ENCODE data around the gene ZWILCH.
A peak's percentile ranks its signal among the peaks of the same experiment; 100 is the strongest.

The ZWILCH gene

GRCh38 chr15:66565741-66566144 is 60.6 kb downstream of the ZWILCH start, which contains the start of gene LCTL:
Gene LCTL (minus strand): TSS chr15:66565998. CDS start chr15:66565365, 633 bp downstream.
- no peak within 1 kb of the TSS for H3K27ac ChIP-seq
- H3K4me3 ChIP-seq (ENCODE audit: low read depth, low read length), result no peak within 1 kb of the TSS
- H3K36me3 ChIP-seq, result no peaks in the 10 kb centered on the region
- H3K9me3 ChIP-seq (ENCODE audit: severe bottlenecking), result no peaks in the 10 kb centered on the region
- DNase-seq, result no peak
- no peak for TF ChIP-seq CTCF (IDR thresholded peaks at IDR 0.05; ENCODE audit: low read depth, low read length)
- H3K27me3 ChIP-seq (ENCODE audit: insufficient read depth, low read depth, severe bottlenecking), result no peaks in the 10 kb centered on the region

- no peak overlapping the region for H3K4me3 ChIP-seq (ENCODE audit: low read depth, low read length)
- no peak overlapping the region for H3K27ac ChIP-seq
Measured at GRCh38 chr15:66566963-66567531, 61.9 kb downstream of the ZWILCH start.

GRCh38 chr15:66567897-66568296 is 62.8 kb downstream of the ZWILCH start:
- no peak for DNase-seq
- no peak for TF ChIP-seq CTCF (IDR thresholded peaks at IDR 0.05; ENCODE audit: low read depth, low read length)
- Histone ChIP-seq H3K27ac (no peak overlapping the region), H3K27me3 (ENCODE audit: insufficient read depth, low read depth, severe bottlenecking) (no peaks in the 10 kb centered on the region), H3K36me3 (no peaks in the 10 kb centered on the region), H3K4me3 (ENCODE audit: low read depth, low read length) (no peak overlapping the region), H3K9me3 (ENCODE audit: severe bottlenecking) (no peaks in the 10 kb centered on the region)

More at GRCh38 chr15:66566963-66567531, 61.9 kb downstream of the ZWILCH start:
- no peaks in the 10 kb centered on the region for H3K9me3 ChIP-seq (ENCODE audit: severe bottlenecking)
- TF ChIP-seq CTCF (IDR thresholded peaks at IDR 0.05; ENCODE audit: low read depth, low read length), result peak; percentile 50
- DNase-seq, result peak; percentile 83
- no peaks in the 10 kb centered on the region for H3K36me3 ChIP-seq
- no peaks in the 10 kb centered on the region for H3K27me3 ChIP-seq (ENCODE audit: insufficient read depth, low read depth, severe bottlenecking)

DNA sequence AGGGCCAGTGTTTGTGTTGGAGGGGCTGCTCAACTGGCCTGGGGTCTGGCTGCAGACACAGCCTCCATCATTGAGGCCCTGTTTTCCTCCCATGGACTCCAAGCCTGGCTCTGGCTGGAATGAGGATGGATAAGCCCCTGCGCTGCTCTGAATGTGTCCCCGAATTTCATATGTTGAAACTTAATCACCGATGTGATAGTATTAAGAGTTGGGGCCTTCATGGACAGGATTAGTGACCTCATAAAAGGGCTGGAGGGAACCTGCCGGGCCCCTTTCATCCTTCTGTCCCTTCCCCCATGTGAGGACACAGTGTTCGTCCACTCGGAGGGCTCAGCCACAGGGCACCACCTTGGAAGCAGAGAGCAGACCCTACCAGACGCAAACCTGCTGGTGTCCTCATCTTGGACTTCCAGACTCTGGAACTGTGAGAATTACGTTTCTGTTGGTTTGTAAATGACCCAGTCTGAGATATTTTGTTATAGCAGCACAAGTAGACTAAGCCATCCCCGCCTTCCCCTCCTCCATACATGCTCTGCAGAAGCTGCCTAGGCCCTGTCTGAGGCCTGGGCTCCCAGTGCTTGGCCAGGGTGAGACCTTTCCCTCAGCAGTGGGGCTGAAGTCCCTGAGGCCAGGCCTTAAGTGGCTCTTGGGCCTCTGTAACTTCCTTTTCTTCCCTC is 64.5 kb downstream of the ZWILCH start:
- no peak for DNase-seq
- no peak overlapping the region for H3K27ac ChIP-seq
- H3K9me3 ChIP-seq (ENCODE audit: severe bottlenecking), result no peaks in the 10 kb centered on the region
- no peak overlapping the region for H3K4me3 ChIP-seq (ENCODE audit: low read depth, low read length)
- no peaks in the 10 kb centered on the region for H3K27me3 ChIP-seq (ENCODE audit: insufficient read depth, low read depth, severe bottlenecking)
- H3K36me3 ChIP-seq, result no peaks in the 10 kb centered on the region
- TF ChIP-seq CTCF (IDR thresholded peaks at IDR 0.05; ENCODE audit: low read depth, low read length), result no peak

GRCh38 chr15:66570327-66570726 is 65.2 kb downstream of the ZWILCH start:
- TF ChIP-seq CTCF (IDR thresholded peaks at IDR 0.05; ENCODE audit: low read depth, low read length), result no peak
- Histone ChIP-seq H3K27me3 (ENCODE audit: insufficient read depth, low read depth, severe bottlenecking) (no peaks in the 10 kb centered on the region), H3K27ac (no peak overlapping the region), H3K4me3 (ENCODE audit: low read depth, low read length) (no peak overlapping the region), H3K36me3 (no peaks in the 10 kb centered on the region), H3K9me3 (ENCODE audit: severe bottlenecking) (no peaks in the 10 kb centered on the region)
- no peak for DNase-seq

Data from WERI-Rb-1 (cell line).